HCT116 (cell line): ENCODE measurements around the gene CDK7. TPM values are rescaled to one million over a fixed set of nuclear protein-coding genes. Genes with fewer than 3 reads are reported as not detected.

ENCODE experiments used
- ATAC-seq: fragments of 200-7000 bp; cut with Tn5 transposase; 2 replicates; pipeline ENCODE4 v1.9.1; 2020; ENCODE audit warnings: mild to moderate bottlenecking, moderate library complexity
- BruUV-seq: library from RNA; stranded (reverse); fragments of 400-500 nt; replicated peaks from 2 replicates; lab custom pipeline; 2021; lab: Mats Ljungman, UMichigan
- CTCF ChIA-PET: fragments of 300-600 bp; sonication (Branson Sonifier 250); formaldehyde crosslinking; loops from one replicate; lab custom pipeline; 2021; ENCODE audit warnings: antibody characterized with exemption; lab: Charles Lee
- POLR2A ChIA-PET: fragments of 300-600, 350-600 bp; sonication (Branson Sonifier 250); formaldehyde crosslinking; loops from one replicate; lab custom pipeline; 2021; ENCODE audit warnings: antibody characterized with exemption; lab: Charles Lee
- RAD21 ChIA-PET, 2 experiments: fragments of 300-600 bp; sonication (Branson Sonifier 250); formaldehyde crosslinking; loops; one replicate each; lab custom pipeline; 2023; ENCODE audit warnings: low total read pairs in 2 of 2; ENCODE audit not compliant: uncharacterized antibody in 2 of 2, unreplicated experiment in 2 of 2, low non-redundant PET in 1 of 2; lab: Charles Lee
- DNase-seq: peaks from one replicate; pipeline ENCODE4 v3.0.0-alpha.2; 2010; ENCODE audit warnings: low read depth, low spot score
- H2AFZ ChIP-seq: fragments of 200-600 bp; shearing (Covaris generic), sonication (generic); 2 replicates; pipeline ENCODE4 v1.6.1; 2017; ENCODE audit warnings: low read depth, mixed run types, mixed read lengths, antibody characterized with exemption, low read length; ENCODE audit not compliant: poor library complexity, severe bottlenecking
- H3K27ac ChIP-seq: 2 replicates; pipeline ENCODE4 v1.5.1; 2012; ENCODE audit warnings: low read depth, low read length
- H3K27me3 ChIP-seq: fragments of 200-600 bp; sonication (generic); 2 replicates; pipeline ENCODE4 v1.6.1; 2016; ENCODE audit warnings: mixed run types, low read length, mixed read lengths; ENCODE audit not compliant: insufficient read depth
- H3K36me3 ChIP-seq, 2 experiments: fragments of 200-500 bp in 1 of 2; fragments of 200-600 bp in 1 of 2; sonication (Bioruptor generic) in 1 of 2; sonication (generic) in 1 of 2; 2 replicates each; pipeline versions ENCODE4 v1.5.1 to v1.6.1; 2014 to 2016; ENCODE audit warnings: low read length in 2 of 2, inconsistent platforms in 1 of 2, mixed read lengths in 1 of 2, mixed run types in 1 of 2; ENCODE audit not compliant: insufficient read depth in 2 of 2, control insufficient read depth in 1 of 2
- H3K4me1 ChIP-seq, 2 experiments: fragments of 200-600 bp in 1 of 2; sonication (generic) in 1 of 2; 2 replicates each; pipeline versions ENCODE4 v1.5.1 to v1.6.1; 2012 to 2017; ENCODE audit warnings: low read length in 2 of 2, inconsistent platforms in 1 of 2, mild to moderate bottlenecking in 1 of 2, mixed read lengths in 1 of 2, mixed run types in 1 of 2, moderate library complexity in 1 of 2; ENCODE audit not compliant: insufficient read depth in 2 of 2, control insufficient read depth in 1 of 2
- H3K4me2 ChIP-seq: fragments of 200-600 bp; sonication (generic); 2 replicates; pipeline ENCODE4 v1.6.1; 2017; ENCODE audit warnings: mixed run types, low read length, mixed read lengths
- H3K4me3 ChIP-seq, 2 experiments: fragments of 200-600 bp in 1 of 2; sonication (generic) in 1 of 2; replicated peaks in 1 of 2; 2 replicates each; pipeline ENCODE4 v1.5.1; 2011 to 2016; ENCODE audit warnings: low read length in 2 of 2, control low read depth in 1 of 2, low read depth in 1 of 2, mild to moderate bottlenecking in 1 of 2, mixed read lengths in 1 of 2, mixed run types in 1 of 2
- H3K79me2 ChIP-seq: fragments of 200-600 bp; sonication (generic); 2 replicates; pipeline ENCODE4 v1.6.1; 2017; ENCODE audit warnings: mild to moderate bottlenecking, mixed run types, low read length, moderate library complexity, mixed read lengths; ENCODE audit not compliant: insufficient read depth
- H3K9ac ChIP-seq: fragments of 200-600 bp; sonication (generic); 2 replicates; pipeline ENCODE4 v1.6.1; 2016; ENCODE audit warnings: low read length, mixed read lengths
- H3K9me2 ChIP-seq: fragments of 200-600 bp; sonication (generic), shearing (Covaris generic); 2 replicates; pipeline ENCODE4 v1.6.1; 2017; ENCODE audit warnings: mixed run types, mild to moderate bottlenecking, moderate library complexity; ENCODE audit not compliant: insufficient read depth
- H3K9me3 ChIP-seq, 2 experiments: fragments of 200-500 bp in 1 of 2; fragments of 200-600 bp in 1 of 2; sonication (Bioruptor generic) in 1 of 2; sonication (generic) in 1 of 2; 2 replicates each; pipeline ENCODE4 v1.6.1; 2014 to 2017; ENCODE audit warnings: low read length in 2 of 2, mixed read lengths in 2 of 2, inconsistent platforms in 1 of 2, low read depth in 1 of 2, mild to moderate bottlenecking in 1 of 2, mixed run types in 1 of 2, moderate library complexity in 1 of 2; ENCODE audit not compliant: control insufficient read depth in 1 of 2, insufficient read depth in 1 of 2
- H4K20me1 ChIP-seq: fragments of 200-600 bp; sonication (generic), shearing (Covaris generic); 2 replicates; pipeline ENCODE4 v1.6.1; 2017; ENCODE audit warnings: mixed run types, mild to moderate bottlenecking, moderate library complexity; ENCODE audit not compliant: insufficient read depth
- ATF3 ChIP-seq: IDR thresholded peaks from 2 replicates; pipeline ENCODE4 v1.6.1; 2012
- CBX3 ChIP-seq: IDR thresholded peaks from 2 replicates; pipeline ENCODE4 v1.6.1; 2012; ENCODE audit warnings: low read depth
- CEBPB ChIP-seq: IDR thresholded peaks from 2 replicates; pipeline ENCODE4 v1.6.1; 2012; ENCODE audit warnings: low read depth
- EGR1 ChIP-seq: IDR thresholded peaks from 2 replicates; pipeline ENCODE4 v1.6.1; 2012; ENCODE audit warnings: low read depth
- ELF1 ChIP-seq: IDR thresholded peaks from 2 replicates; pipeline ENCODE4 v1.6.1; 2012; ENCODE audit warnings: low read depth, borderline replicate concordance
- EZH2 ChIP-seq: fragments of 200-600 bp; sonication (generic); IDR thresholded peaks from 2 replicates; pipeline ENCODE4 v1.6.1; 2017; ENCODE audit warnings: antibody characterized with exemption, mixed run types
- EZH2phosphoT487 ChIP-seq: fragments of 200-600 bp; IDR thresholded peaks from 2 replicates; pipeline ENCODE4 v1.6.1; 2018; ENCODE audit warnings: antibody characterized with exemption, borderline replicate concordance
- FOSL1 ChIP-seq: IDR thresholded peaks from 2 replicates; pipeline ENCODE4 v1.6.1; 2012; ENCODE audit warnings: low read depth
- JUND ChIP-seq: IDR thresholded peaks from 2 replicates; pipeline ENCODE4 v1.6.1; 2012
- MAX ChIP-seq: IDR thresholded peaks from 2 replicates; pipeline ENCODE4 v1.6.1; 2012
- POLR2AphosphoS5 ChIP-seq: IDR thresholded peaks from 2 replicates; pipeline ENCODE4 v1.6.1; 2011; ENCODE audit warnings: mild to moderate bottlenecking, low read depth, low read length, moderate library complexity
- RAD21 ChIP-seq: IDR thresholded peaks from 2 replicates; pipeline ENCODE4 v1.6.1; 2012; ENCODE audit warnings: low read depth, mild to moderate bottlenecking
- SIN3A ChIP-seq: IDR thresholded peaks from 2 replicates; pipeline ENCODE4 v1.6.1; 2012; ENCODE audit warnings: low read depth
- SP1 ChIP-seq: IDR thresholded peaks from 2 replicates; pipeline ENCODE4 v1.6.1; 2012; ENCODE audit warnings: low read depth
- SRF ChIP-seq: IDR thresholded peaks from 2 replicates; pipeline ENCODE4 v1.6.1; 2012; ENCODE audit warnings: low read depth
- TCF7L2 ChIP-seq: IDR thresholded peaks from 2 replicates; pipeline ENCODE4 v1.7.0; 2011; ENCODE audit warnings: borderline replicate concordance, inconsistent platforms; ENCODE audit not compliant: insufficient read depth, insufficient read length; ENCODE audit errors: extremely low read depth
- YY1 ChIP-seq: IDR thresholded peaks from 2 replicates; pipeline ENCODE4 v1.6.1; 2011; ENCODE audit warnings: low read length, low read depth, moderate library complexity, mild to moderate bottlenecking; ENCODE audit not compliant: insufficient replicate concordance; ENCODE audit errors: extremely low read depth
- ZBTB33 ChIP-seq: IDR thresholded peaks from 2 replicates; pipeline ENCODE4 v1.6.1; 2011; ENCODE audit warnings: mild to moderate bottlenecking, low read length, moderate library complexity; ENCODE audit not compliant: insufficient replicate concordance; ENCODE audit errors: extremely low read depth
- ZFX ChIP-seq: fragments of 450-650 bp; IDR thresholded peaks from 2 replicates; pipeline ENCODE4 v1.6.1; 2017
- ZNF274 ChIP-seq: fragments of 200-500 bp; sonication (Bioruptor generic); IDR thresholded peaks from 2 replicates; pipeline ENCODE4 v1.6.1; 2014; ENCODE audit warnings: mild to moderate bottlenecking, low read depth, low read length, inconsistent platforms
- intact Hi-C: fragments of 100-400 bp; cut with micrococcal nuclease; formaldehyde crosslinking; loops from 2 replicates; pipeline ENCODE4 v1.10.0; 2022
- total RNA-seq: library from RNA; stranded (reverse); gene quantifications from one replicate; pipeline ENCODE4 v1.2.1, GENCODE V29; 2021; ENCODE audit not compliant: unreplicated experiment
- TF ChIP-seq, protein P1 (sequence below), 3 experiments: fragments of 200-600 bp in 1 of 3; sonication (generic) in 1 of 3; IDR thresholded peaks in 2 of 3; conservative IDR thresholded peaks in 1 of 3; 2 replicates each; pipeline ENCODE4 v1.5.1; 2012 to 2017; ENCODE audit warnings: low read depth in 2 of 3, low read length in 2 of 3, antibody characterized with exemption in 1 of 3, borderline replicate concordance in 1 of 3, control low read depth in 1 of 3, mild to moderate bottlenecking in 1 of 3, mixed read lengths in 1 of 3, mixed run types in 1 of 3, moderate library complexity in 1 of 3; ENCODE audit not compliant: insufficient read depth in 1 of 3

The CDK7 gene
- total RNA-seq, 1 experiment from 2014 or later, result 67.0 TPM

DNA sequence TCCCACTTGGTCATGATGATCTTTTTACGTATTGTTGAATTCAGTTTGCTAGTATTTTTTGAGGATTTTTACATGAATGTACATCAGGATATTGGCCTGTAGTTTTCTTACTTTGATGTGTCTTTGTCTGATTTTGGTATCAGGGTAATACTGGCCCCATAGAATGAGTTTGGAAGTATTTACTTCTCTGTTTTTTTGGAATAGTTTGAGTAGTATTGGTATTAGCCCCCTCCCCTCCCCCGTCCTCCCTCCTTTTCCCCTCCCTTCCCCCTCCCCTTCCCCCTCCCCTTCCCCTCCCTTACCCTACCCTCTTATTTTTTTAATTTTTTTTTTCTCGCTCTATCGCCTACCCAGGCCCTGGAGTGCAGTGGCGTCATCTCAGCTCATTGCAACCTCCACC lies 10.3 kb downstream of the CDK7 start (continued):
- TF ChIP-seq, protein P1, sequence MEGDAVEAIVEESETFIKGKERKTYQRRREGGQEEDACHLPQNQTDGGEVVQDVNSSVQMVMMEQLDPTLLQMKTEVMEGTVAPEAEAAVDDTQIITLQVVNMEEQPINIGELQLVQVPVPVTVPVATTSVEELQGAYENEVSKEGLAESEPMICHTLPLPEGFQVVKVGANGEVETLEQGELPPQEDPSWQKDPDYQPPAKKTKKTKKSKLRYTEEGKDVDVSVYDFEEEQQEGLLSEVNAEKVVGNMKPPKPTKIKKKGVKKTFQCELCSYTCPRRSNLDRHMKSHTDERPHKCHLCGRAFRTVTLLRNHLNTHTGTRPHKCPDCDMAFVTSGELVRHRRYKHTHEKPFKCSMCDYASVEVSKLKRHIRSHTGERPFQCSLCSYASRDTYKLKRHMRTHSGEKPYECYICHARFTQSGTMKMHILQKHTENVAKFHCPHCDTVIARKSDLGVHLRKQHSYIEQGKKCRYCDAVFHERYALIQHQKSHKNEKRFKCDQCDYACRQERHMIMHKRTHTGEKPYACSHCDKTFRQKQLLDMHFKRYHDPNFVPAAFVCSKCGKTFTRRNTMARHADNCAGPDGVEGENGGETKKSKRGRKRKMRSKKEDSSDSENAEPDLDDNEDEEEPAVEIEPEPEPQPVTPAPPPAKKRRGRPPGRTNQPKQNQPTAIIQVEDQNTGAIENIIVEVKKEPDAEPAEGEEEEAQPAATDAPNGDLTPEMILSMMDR (IDR thresholded peaks at IDR 0.05 in 2 of 3, conservative IDR thresholded peaks at IDR 0.05 in 1 of 3; ENCODE audit: borderline replicate concordance in 1 of 3, insufficient read depth in 1 of 3, low read depth in 2 of 3, low read length in 2 of 3), result no peak
- TF ChIP-seq ZBTB33 (no peak), YY1 (no peak)

- Histone ChIP-seq H3K4me3 (no peak overlapping the region), H3K4me2 (no peak overlapping the region), H4K20me1 (peaks cover 4% of the 10 kb centered on the region; the same call in 1 of the 2 replicates), H3K9me2 (no peaks in the 10 kb centered on the region), H3K36me3 (no peaks in the 10 kb centered on the region), H3K9ac (no peak overlapping the region), H3K79me2 (peaks cover 97% of the 10 kb centered on the region), H3K4me1 (peaks cover 1 to 6% of the 10 kb centered on the region in 2 experiments; a peak in 2 of 4 replicates), H3K27ac (no peak overlapping the region), H2AFZ (no peak overlapping the region), H3K9me3 (no peaks in the 10 kb centered on the region), H3K27me3 (no peaks in the 10 kb centered on the region)
- TF ChIP-seq FOSL1, result no peak
- TF ChIP-seq RAD21, result no peak
- no peak for TF ChIP-seq YY1
- TF ChIP-seq EGR1, result no peak
- TF ChIP-seq SRF, result no peak
- TF ChIP-seq CEBPB, result no peak
- TF ChIP-seq SIN3A, result no peak
- TF ChIP-seq ZFX, result no peak
- no peak for TF ChIP-seq ZNF274
- no peak for TF ChIP-seq EZH2
- no peak for TF ChIP-seq CBX3
- TF ChIP-seq POLR2AphosphoS5, result no peak
- no peak for TF ChIP-seq JUND
- TF ChIP-seq TCF7L2, result no peak
- TF ChIP-seq EZH2phosphoT487, result no peak
- TF ChIP-seq SP1, result no peak
- TF ChIP-seq ATF3, result no peak
- TF ChIP-seq MAX, result no peak
- no peak for TF ChIP-seq ELF1
- TF ChIP-seq ZBTB33, result no peak
- intact Hi-C loops, result no loop called here
- ChIA-PET CTCF (no interaction called here), POLR2A (no interaction called here), RAD21 (no interaction called here)
- ATAC-seq (no peak), DNase-seq (no peak)
- no TSS peak for BruUV-seq
Measured at GRCh38 chr5:69248019-69248418, 13.3 kb downstream of the CDK7 start.
